GM12801 (cell line): ENCODE measurements around the gene TFF2.

Experiments used
- CTCF ChIP-seq: IDR thresholded peaks from one replicate; pipeline ENCODE4 v1.5.1; 2011; ENCODE audit warnings: control low read depth; ENCODE audit not compliant: insufficient read length; ENCODE audit errors: extremely low read depth

TFF2 gene

GRCh38 chr21:42347601-42348327 is 3.0 kb downstream of the TFF2 start:
- TF ChIP-seq CTCF, result no peak

GRCh38 chr21:42346866-42347600 is 3.8 kb downstream of the TFF2 start:
- no peak for TF ChIP-seq CTCF

GRCh38 chr21:42346441-42346840 is 4.4 kb downstream of the TFF2 start:
- no peak for TF ChIP-seq CTCF

- TF ChIP-seq CTCF, result no peak
Observed at GRCh38 chr21:42344631-42345030, 6.2 kb downstream of the TFF2 start.

GRCh38 chr21:42343963-42344510 is 6.8 kb downstream of the TFF2 start:
- TF ChIP-seq CTCF, result no peak

GRCh38 chr21:42343556-42343955 is 7.2 kb downstream of the TFF2 start:
- no peak for TF ChIP-seq CTCF

- TF ChIP-seq CTCF, result no peak
Observed at GRCh38 chr21:42343101-42343500, 7.7 kb downstream of the TFF2 start.
